ENCODE measurements around the gene GIMAP8.

The GIMAP8 gene

DNA sequence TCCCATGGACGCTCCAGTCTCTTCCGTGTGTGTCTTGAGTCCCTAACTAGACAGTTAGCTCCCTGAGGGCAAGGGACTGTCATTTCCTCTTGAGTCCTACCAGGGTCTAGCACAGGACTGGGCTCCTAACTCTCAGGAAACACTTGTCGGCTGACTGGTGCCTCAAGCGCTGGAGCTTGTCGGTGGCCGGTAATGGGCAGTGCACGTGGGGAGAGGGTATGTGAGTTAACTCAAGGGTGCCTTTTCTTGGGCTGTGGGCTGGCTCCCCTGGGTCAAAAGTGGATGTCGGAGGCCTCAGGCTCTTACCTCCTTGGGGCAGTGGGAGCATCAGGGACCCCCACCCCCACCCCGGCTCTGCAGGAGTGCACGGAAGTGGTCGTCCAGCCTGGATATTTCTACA, 38.4 kb upstream of the GIMAP8 start:
- DNase-seq, result no peak

DNA sequence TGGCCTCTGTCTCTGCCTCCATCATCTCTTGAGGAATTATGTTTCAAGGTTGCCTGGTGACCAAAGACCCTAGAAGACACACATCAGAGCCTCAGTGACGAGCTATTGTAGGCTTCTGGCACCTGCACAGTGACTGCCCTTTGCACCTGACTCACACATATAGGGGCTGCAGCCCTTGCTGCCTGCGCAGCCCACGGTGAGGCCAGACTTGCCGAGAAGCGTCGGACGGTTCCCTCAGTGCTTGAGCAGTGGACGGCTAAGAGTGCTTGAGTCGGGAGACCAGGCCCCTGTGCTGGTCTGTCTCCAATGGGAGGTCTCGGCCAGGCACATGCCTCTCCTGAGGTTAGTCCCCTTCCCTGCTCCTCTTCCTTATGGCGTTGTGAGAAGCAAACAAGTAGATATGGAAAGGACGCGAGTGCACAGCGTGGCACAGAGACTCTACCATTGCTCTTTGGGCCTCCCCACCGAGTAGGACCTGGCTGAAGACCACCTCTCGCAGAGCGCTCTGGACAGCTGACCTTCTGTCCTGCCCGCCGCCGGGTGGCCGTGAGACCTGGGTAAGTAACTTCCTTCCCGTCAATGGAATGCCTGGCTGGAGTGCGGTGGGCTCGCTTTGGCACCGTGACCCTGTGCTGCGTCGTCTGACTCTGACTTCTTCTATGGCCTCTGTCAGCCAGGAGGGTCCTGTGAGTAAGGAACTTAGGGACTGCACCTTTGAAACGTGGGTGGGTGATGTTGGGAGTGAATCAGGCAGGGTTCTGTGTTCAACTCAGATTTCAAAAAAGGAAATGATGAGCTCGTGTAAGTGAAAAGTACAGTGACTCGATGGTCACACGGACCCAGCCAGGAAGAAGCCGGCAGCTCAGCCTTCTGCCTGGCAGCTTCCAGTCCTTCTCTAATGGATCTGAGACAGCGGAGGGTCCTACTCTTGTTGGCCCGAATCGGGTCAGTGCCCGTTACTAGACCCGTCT, 37.6 kb upstream of the GIMAP8 start:
- no peak for DNase-seq

GRCh38 chr7:150413640-150414081, 36.8 kb upstream of the GIMAP8 start:
- no peak for DNase-seq

DNA sequence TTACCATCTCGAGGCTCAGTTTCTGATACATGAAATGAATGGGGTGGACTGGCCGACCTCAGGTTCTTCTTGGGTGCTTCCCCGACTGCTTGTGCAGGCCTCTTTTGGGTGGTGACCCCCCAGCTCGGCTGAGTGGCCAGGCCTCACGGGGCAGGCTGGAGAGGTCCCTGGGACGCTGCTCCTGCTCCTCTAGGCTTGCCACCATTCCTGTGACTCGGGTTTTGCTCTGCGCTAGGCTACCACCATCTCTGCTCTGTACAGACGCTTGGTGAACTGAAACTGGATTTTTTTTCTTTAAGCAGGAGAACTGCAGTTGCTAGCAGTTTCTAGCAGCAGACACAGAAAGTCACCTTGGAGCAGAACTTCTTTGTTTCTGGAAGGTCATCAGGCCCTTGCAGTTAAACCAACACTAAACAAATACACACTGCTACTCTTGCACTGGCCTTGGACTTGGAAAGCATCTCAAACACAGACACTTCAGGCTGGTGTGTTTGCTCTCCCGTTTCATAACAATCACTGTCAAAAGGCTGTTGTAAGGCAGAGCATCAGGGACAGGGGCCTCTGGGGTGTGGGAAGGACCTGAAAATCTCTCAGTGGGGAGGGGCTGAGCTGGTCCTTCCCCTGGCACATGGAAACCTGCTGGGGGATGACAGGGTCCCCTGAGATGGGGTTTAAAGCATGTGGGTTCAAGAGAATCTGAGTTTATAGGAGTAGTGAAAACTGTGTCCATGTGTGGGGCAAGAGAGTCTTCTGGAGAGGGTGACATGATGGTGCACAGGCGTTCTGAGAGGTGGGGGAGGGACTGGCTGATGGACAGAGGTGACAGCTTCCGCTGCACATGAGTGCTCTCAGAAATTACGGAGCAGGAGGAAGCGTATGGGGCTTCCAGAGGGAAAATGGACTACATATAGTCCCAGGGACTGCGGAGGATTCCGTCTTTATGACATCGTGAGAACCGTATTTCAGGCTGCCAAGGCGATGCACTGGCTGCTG, 35.0 kb upstream of the GIMAP8 start:
- DNase-seq, result peak; percentile 16

- no peak for DNase-seq
These were observed 33.2 kb upstream of the GIMAP8 start for GRCh38 chr7:150417239-150417638.

- DNase-seq, result no peak
These were observed 32.6 kb upstream of the GIMAP8 start for GRCh38 chr7:150417863-150418262.

DNA sequence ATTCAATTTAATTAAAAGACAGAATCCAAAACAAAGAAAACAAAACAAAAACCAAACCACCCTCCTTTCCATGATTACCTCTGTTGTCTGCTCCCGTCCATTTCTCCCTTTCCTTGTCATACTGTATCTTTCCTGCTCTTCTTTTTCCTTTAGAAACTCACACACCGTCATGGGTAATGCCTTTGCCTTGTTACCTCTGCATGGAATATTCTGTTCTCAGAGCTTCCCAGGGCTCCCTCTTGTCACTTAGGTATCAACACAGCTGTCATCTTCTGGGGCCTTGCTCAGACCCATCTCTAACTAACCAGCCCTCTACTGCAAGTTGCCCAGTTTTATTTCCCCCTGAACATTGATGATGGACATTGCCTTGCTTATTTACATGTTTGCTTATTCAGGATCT, 30.2 kb upstream of the GIMAP8 start:
- peak; percentile 4 for DNase-seq

GRCh38 chr7:150420987-150421674, 29.3 kb upstream of the GIMAP8 start:
- peak; percentile 71 for DNase-seq

GRCh38 chr7:150421831-150422230, 28.6 kb upstream of the GIMAP8 start:
- DNase-seq, result no peak

- no peak for DNase-seq
These were observed 24.8 kb upstream of the GIMAP8 start for GRCh38 chr7:150425670-150426069.

GRCh38 chr7:150428671-150429451, 21.6 kb upstream of the GIMAP8 start:
- DNase-seq, result peak; percentile 70

- DNase-seq, result no peak
These were observed 20.7 kb upstream of the GIMAP8 start for GRCh38 chr7:150429699-150430098.

DNA sequence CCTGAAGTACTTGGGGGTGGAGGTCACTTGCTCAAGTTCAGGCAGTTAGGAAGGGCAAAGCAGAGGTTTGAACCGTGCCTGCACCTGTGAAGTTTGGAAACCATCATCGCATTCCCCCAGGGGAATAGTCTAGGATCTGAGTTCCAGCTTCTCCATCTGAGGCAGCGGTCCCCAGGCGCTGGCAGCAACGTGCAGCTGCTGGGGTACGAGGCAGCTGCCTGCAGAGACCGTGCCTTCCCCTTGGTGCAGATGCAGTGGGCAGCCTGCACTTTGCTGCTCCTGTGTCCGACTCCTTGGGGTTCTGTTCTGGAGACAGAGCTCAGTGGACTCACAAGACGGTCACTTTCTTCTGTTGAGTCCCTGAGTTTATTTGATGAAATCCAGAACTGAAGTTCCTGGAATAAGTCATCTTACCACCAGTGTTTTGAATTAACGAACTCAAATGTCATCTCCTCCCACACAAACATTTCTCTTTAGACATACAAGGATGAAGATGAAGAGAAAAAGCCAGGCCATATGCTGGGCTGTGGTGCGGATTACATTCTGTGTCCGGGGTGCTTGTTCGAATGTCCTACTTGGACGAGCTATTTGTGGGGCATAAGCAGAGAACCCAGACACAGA, 19.9 kb upstream of the GIMAP8 start:
- no peak for DNase-seq

- no peak for DNase-seq
These were observed 18.4 kb upstream of the GIMAP8 start for GRCh38 chr7:150431839-150432658.

DNA sequence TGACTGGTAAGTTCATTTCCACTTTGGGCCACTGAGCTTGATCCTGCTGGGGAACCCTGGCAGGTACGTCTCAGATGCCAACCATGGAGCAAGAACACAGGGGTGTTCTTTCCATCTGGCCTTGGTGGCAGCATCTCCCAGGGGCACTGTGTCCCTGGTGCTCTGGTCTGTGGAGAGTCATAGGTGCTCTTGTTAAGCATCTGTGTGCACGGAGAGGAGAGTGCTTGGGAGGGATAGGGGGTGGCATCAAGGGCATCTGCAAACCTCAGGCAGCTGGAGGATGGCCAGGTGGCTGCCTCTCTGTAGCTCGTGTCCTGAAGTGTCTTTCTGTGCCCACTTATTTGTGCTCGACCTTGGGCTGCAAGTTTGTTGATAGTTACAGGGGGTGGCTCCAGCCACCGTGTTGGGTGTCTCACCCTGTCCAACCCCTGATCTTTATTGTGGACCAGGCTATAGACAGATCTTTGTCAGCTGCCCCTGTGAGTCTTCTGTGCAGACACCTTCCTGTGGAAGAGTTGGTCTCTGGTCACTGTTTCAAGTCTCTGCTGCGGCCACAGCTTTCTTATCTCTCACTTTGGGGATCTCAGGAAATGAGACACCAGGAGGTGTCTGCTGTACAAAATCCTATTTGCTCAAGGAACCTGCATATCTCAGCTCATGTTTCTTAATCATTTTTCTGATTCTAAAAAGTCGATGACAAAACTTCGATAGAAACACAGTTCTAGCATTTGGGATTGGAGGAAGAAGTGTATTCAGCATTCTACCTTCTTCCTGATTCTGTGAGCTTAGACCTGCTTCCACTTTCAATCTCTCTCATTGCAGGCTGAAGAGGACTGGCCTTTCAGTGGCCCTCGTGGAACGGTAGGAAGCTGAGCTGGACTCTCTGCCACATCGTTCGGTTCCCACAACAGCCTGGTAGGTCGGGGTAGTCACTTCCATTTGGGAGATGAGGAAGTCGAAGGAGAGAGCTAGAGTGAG, 17.2 kb upstream of the GIMAP8 start:
- peak; percentile 17 for DNase-seq

DNA sequence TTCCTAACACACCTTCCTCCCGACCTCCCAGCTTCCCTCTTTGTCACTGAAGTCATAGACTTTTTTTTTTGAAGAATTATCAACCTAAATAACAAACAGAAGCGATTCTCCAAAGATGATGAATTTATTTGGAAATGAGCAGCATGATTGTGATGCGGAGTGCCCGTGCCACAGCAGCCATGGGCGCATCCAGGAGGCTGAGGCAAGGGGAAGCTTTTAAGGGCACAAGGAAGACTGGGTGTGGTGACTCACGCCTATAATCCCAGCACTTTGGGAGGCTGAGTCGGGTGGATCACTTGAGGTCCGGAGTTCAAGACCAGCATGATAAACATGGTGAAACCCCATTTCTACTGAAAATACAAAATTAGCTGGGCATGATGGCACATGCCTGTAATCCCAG, 16.2 kb upstream of the GIMAP8 start:
- DNase-seq, result no peak

GRCh38 chr7:150435047-150435389, 15.4 kb upstream of the GIMAP8 start:
- no peak for DNase-seq

DNA sequence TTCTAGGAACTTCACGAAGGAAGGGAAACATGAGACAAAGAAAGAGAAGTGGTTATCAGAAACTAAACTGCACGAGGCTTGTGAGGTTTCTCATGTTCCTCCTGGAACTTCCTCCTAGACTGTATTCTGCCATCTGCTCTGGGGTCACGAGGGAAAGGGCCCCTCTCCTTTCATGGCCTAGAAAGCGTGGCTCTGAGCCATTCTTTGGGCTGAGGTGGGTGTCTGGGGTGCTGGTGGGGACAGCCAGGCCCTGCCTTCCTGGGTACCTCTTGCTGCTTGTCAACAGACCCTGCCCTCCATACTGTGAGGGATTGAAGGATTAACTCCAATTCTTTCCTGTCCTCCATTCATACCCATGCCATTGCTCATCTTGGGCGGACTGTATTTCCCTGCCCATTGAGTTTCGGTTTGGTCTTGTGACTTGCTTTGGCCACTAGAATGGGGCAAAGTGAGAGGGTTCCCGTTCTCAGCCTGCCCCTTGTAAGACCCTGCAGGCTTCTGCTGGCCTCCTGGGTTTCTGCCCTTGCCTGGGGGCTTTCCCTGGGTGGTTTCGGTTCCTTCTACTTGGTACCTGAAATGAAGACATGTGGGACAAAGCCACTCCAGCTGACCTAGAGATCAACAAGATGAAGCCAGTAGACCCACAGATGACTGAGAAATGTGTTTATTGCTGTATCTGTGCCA, 14.9 kb upstream of the GIMAP8 start:
- no peak for DNase-seq

GRCh38 chr7:150439967-150440366, 10.5 kb upstream of the GIMAP8 start:
- no peak for DNase-seq
